H9 (cell line): ENCODE measurements around the gene DHRS1. TPM values are rescaled to one million over a fixed set of nuclear protein-coding genes. Genes with fewer than 3 reads are reported as not detected.

Source experiments
- DNase-seq: peaks from one replicate; pipeline ENCODE4 v3.0.0-alpha.2; 2017
- H2AFZ ChIP-seq: one replicate; pipeline ENCODE4 v1.6.1; 2013; ENCODE audit warnings: mild to moderate bottlenecking, low read length, control low read depth, moderate library complexity
- H2AK5ac ChIP-seq: 2 replicates; pipeline ENCODE4 v1.6.1; 2013; ENCODE audit warnings: low read length, control low read depth, mixed read lengths; ENCODE audit not compliant: insufficient read length
- H2BK120ac ChIP-seq: one replicate; pipeline ENCODE4 v1.6.1; 2013; ENCODE audit warnings: low read depth, mild to moderate bottlenecking, low read length, control low read depth, inconsistent platforms; ENCODE audit not compliant: poor library complexity, severe bottlenecking
- H2BK12ac ChIP-seq: 2 replicates; pipeline ENCODE4 v1.6.1; 2013; ENCODE audit warnings: low read length, control low read depth, mixed read lengths, low read depth; ENCODE audit not compliant: insufficient read length
- H2BK15ac ChIP-seq: 2 replicates; pipeline ENCODE4 v1.6.1; 2013; ENCODE audit warnings: low read depth, low read length, control low read depth
- H2BK20ac ChIP-seq: one replicate; pipeline ENCODE4 v1.6.1; 2013; ENCODE audit warnings: low read depth, mild to moderate bottlenecking, low read length, control low read depth, inconsistent platforms; ENCODE audit not compliant: poor library complexity, severe bottlenecking
- H2BK5ac ChIP-seq: 2 replicates; pipeline ENCODE4 v1.6.1; 2013; ENCODE audit warnings: low read length, control low read depth, mixed read lengths; ENCODE audit not compliant: insufficient read length
- H3K14ac ChIP-seq: 2 replicates; pipeline ENCODE4 v1.6.1; 2013; ENCODE audit warnings: low read length, control low read depth; ENCODE audit not compliant: insufficient read depth
- H3K18ac ChIP-seq: 2 replicates; pipeline ENCODE4 v1.6.1; 2013; ENCODE audit warnings: low read depth, mild to moderate bottlenecking, mixed read lengths, low read length, control low read depth; ENCODE audit not compliant: insufficient read length
- H3K23ac ChIP-seq: 2 replicates; pipeline ENCODE4 v1.6.1; 2013; ENCODE audit warnings: low read length, control low read depth, mixed read lengths, low read depth; ENCODE audit not compliant: insufficient read length
- H3K23me2 ChIP-seq: 2 replicates; pipeline ENCODE4 v1.6.1; 2013; ENCODE audit warnings: low read depth, mild to moderate bottlenecking, mixed read lengths, low read length, control low read depth; ENCODE audit not compliant: insufficient read length, poor library complexity, severe bottlenecking
- H3K27ac ChIP-seq: 2 replicates; pipeline ENCODE4 v1.5.1; 2013; ENCODE audit warnings: low read length, control low read depth, mixed read lengths, low read depth; ENCODE audit not compliant: insufficient read length
- H3K27me3 ChIP-seq: 2 replicates; pipeline ENCODE4 v1.6.1; 2013; ENCODE audit warnings: low read length, control low read depth, inconsistent platforms; ENCODE audit not compliant: insufficient read depth
- H3K4ac ChIP-seq: 2 replicates; pipeline ENCODE4 v1.6.1; 2013; ENCODE audit warnings: low read depth, mild to moderate bottlenecking, control low read depth, inconsistent platforms, low read length, moderate library complexity
- H3K4me1 ChIP-seq: 2 replicates; pipeline ENCODE4 v1.6.1; 2013; ENCODE audit warnings: low read length, control low read depth, inconsistent platforms; ENCODE audit not compliant: insufficient read depth
- H3K4me2 ChIP-seq: 2 replicates; pipeline ENCODE4 v1.6.1; 2013; ENCODE audit warnings: low read length, control low read depth, mixed read lengths; ENCODE audit not compliant: insufficient read length, insufficient read depth
- H3K56ac ChIP-seq: 2 replicates; pipeline ENCODE4 v1.6.1; 2013; ENCODE audit warnings: low read depth, mild to moderate bottlenecking, mixed read lengths, low read length, control low read depth; ENCODE audit not compliant: insufficient read length
- H3K79me1 ChIP-seq: 2 replicates; pipeline ENCODE4 v1.6.1; 2013; ENCODE audit warnings: low read depth, mild to moderate bottlenecking, moderate library complexity, low read length, control low read depth, inconsistent platforms; ENCODE audit not compliant: insufficient read depth, poor library complexity, severe bottlenecking
- H3K79me2 ChIP-seq: 2 replicates; pipeline ENCODE4 v1.6.1; 2013; ENCODE audit warnings: low read length, control low read depth, inconsistent platforms; ENCODE audit not compliant: insufficient read depth
- H3K9ac ChIP-seq: 2 replicates; pipeline ENCODE4 v1.6.1; 2013; ENCODE audit warnings: low read length, control low read depth, mixed read lengths; ENCODE audit not compliant: insufficient read length; ENCODE audit errors: extremely low read depth
- H3K9me3 ChIP-seq: one replicate; pipeline ENCODE4 v1.6.1; 2013; ENCODE audit warnings: low read depth, low read length, inconsistent platforms; ENCODE audit not compliant: control insufficient read depth
- H3T11ph ChIP-seq: one replicate; pipeline ENCODE4 v1.6.1; 2013; ENCODE audit warnings: mild to moderate bottlenecking, low read length, control low read depth, inconsistent platforms
- H4K20me1 ChIP-seq: one replicate; pipeline ENCODE4 v1.6.1; 2013; ENCODE audit not compliant: control insufficient read depth, insufficient read length, insufficient read depth
- H4K5ac ChIP-seq: 2 replicates; pipeline ENCODE4 v1.6.1; 2013; ENCODE audit warnings: low read depth, mild to moderate bottlenecking, mixed read lengths, low read length, control low read depth; ENCODE audit not compliant: insufficient read length
- H4K8ac ChIP-seq: replicated peaks from 2 replicates; pipeline ENCODE4 v1.6.1; 2013; ENCODE audit warnings: low read length, control low read depth, mixed read lengths, low read depth; ENCODE audit not compliant: insufficient read length
- H4K91ac ChIP-seq: 2 replicates; pipeline ENCODE4 v1.6.1; 2013; ENCODE audit warnings: low read depth, mild to moderate bottlenecking, moderate library complexity, mixed read lengths, low read length, control low read depth; ENCODE audit not compliant: insufficient read length
- H3K27ac Mint-ChIP-seq, 3 experiments: 2 replicates in 2 of 3; 3 replicates in 1 of 3; pipeline ENCODE4 v1.8.0; 2020 to 2021; ENCODE audit warnings: mixed read lengths in 3 of 3, mild to moderate bottlenecking in 1 of 3, moderate library complexity in 1 of 3
- H3K27me3 Mint-ChIP-seq: 2 replicates; pipeline ENCODE4 v1.8.0; 2021; ENCODE audit warnings: low read depth, mild to moderate bottlenecking, moderate library complexity, mixed read lengths
- H3K36me3 Mint-ChIP-seq, 3 experiments: 2 replicates in 2 of 3; 3 replicates in 1 of 3; pipeline ENCODE4 v1.8.0; 2020 to 2021; ENCODE audit warnings: low read depth in 3 of 3, mixed read lengths in 3 of 3; ENCODE audit not compliant: insufficient read depth in 1 of 3
- H3K4me1 Mint-ChIP-seq, 2 experiments: 2 replicates each; pipeline ENCODE4 v1.8.0; 2020; ENCODE audit warnings: mixed read lengths in 2 of 2
- H3K4me3 Mint-ChIP-seq, 2 experiments: 2 replicates in 1 of 2; 3 replicates in 1 of 2; pipeline ENCODE4 v1.8.0; 2020 to 2021; ENCODE audit warnings: mild to moderate bottlenecking in 2 of 2, mixed read lengths in 2 of 2, moderate library complexity in 1 of 2
- H3K9me3 Mint-ChIP-seq, 2 experiments: 2 replicates in 1 of 2; 3 replicates in 1 of 2; pipeline ENCODE4 v1.8.0; 2020; ENCODE audit warnings: mild to moderate bottlenecking in 2 of 2, mixed read lengths in 2 of 2, moderate library complexity in 1 of 2
- WGBS: extraction: QIAGEN DNeasy Blood & Tissue Kit; methylation state at CpG from one replicate; pipeline ENCODE4 v1.1.7; 2013; ENCODE audit warnings: missing lambda C conversion rate, low lambda C conversion rate, mixed read lengths; ENCODE audit not compliant: insufficient read length; ENCODE audit errors: extremely low coverage; 5-methylcytosine and 5-hydroxymethylcytosine counted together
- total RNA-seq: library from RNA; stranded (reverse); gene quantifications from 2 replicates; pipeline ENCODE4 v1.2.1, GENCODE V29; 2021
- TF ChIP-seq, protein P1 (sequence below): fragments of 200-600 bp; sonication (generic); conservative IDR thresholded peaks from 3 replicates; pipeline ENCODE4 v1.8.0; 2021; ENCODE audit warnings: antibody characterized with exemption, mild to moderate bottlenecking

DHRS1 gene
- total RNA-seq, 1 experiment from 2014 or later = 19.1 TPM

DNA sequence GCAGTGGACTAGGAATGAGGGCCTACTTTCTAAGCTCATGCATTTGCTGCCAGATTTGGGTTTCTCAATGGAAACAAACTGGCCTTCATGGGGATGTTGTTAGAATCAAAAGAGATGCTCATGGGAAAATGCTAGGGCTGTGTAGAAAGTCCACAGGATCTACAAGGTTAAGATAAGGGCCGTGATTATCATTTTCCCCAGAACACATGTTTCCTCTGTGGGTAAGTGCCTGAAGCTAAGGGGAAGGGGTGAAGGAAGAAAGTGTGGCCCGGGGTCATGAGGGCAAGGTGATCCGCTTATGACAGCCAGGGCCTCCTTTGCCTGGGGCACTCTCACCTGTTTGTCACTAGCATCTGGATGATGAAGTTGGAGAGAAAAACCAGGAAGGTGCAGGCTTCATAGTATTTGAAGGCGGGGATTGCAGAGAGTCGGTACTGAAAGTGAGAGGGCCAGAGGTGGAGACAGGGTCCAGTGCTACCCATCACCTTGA lies 25.5 kb upstream of the DHRS1 start:
- WGBS = no CpG with 5 or more reads among the region's 5 CpGs
- TF ChIP-seq, protein P1, sequence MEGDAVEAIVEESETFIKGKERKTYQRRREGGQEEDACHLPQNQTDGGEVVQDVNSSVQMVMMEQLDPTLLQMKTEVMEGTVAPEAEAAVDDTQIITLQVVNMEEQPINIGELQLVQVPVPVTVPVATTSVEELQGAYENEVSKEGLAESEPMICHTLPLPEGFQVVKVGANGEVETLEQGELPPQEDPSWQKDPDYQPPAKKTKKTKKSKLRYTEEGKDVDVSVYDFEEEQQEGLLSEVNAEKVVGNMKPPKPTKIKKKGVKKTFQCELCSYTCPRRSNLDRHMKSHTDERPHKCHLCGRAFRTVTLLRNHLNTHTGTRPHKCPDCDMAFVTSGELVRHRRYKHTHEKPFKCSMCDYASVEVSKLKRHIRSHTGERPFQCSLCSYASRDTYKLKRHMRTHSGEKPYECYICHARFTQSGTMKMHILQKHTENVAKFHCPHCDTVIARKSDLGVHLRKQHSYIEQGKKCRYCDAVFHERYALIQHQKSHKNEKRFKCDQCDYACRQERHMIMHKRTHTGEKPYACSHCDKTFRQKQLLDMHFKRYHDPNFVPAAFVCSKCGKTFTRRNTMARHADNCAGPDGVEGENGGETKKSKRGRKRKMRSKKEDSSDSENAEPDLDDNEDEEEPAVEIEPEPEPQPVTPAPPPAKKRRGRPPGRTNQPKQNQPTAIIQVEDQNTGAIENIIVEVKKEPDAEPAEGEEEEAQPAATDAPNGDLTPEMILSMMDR = no peak

More for the DNA sequence above, 25.5 kb upstream of the DHRS1 start:
- no peak overlapping the region for H3K18ac ChIP-seq
- no peaks in the 10 kb centered on the region for H3K23me2 ChIP-seq
- DNase-seq = no peak
- no peaks in the 10 kb centered on the region for H3K4me1 ChIP-seq
- H2BK15ac ChIP-seq = no peak overlapping the region
- no peak overlapping the region for H3K56ac ChIP-seq
- H3K4me1 Mint-ChIP-seq = no peaks in the 10 kb centered on the region
- no peak overlapping the region for H4K8ac ChIP-seq
- no peaks in the 10 kb centered on the region; the same call in 1 of the 2 replicates for H3K27me3 ChIP-seq
- H3K79me2 ChIP-seq = no peaks in the 10 kb centered on the region
- H2AFZ ChIP-seq = no peak overlapping the region
- H4K20me1 ChIP-seq = no peaks in the 10 kb centered on the region
- no peaks in the 10 kb centered on the region for H3K79me1 ChIP-seq
- no peak overlapping the region for H2BK120ac ChIP-seq
- no peaks in the 10 kb centered on the region for H3K9me3 ChIP-seq
- no peak overlapping the region for H2BK12ac ChIP-seq
- no peak overlapping the region for H2BK5ac ChIP-seq
- no peak overlapping the region for H3K4ac ChIP-seq
- H3K14ac ChIP-seq = no peak overlapping the region
- no peaks in the 10 kb centered on the region; a peak in 2 of 5 replicates for H3K9me3 Mint-ChIP-seq
- H3K23ac ChIP-seq = no peak overlapping the region
- no peak overlapping the region for H3K27ac ChIP-seq
- H3K36me3 Mint-ChIP-seq = no peaks in the 10 kb centered on the region
- no peak overlapping the region for H4K5ac ChIP-seq
- no peak overlapping the region for H3K4me2 ChIP-seq
- no peak overlapping the region for H3K27ac Mint-ChIP-seq
- no peak overlapping the region for H3K9ac ChIP-seq
- H3K27me3 Mint-ChIP-seq = peaks cover 60% of the 10 kb centered on the region
- no peak overlapping the region for H2AK5ac ChIP-seq
- H2BK20ac ChIP-seq = no peak overlapping the region
- no peak overlapping the region for H4K91ac ChIP-seq
- H3T11ph ChIP-seq = no peak overlapping the region
- H3K4me3 Mint-ChIP-seq = no peak overlapping the region
